A549 treated with Mapracorat at 1 μM for 4 hours (cell line): ENCODE data around the gene COG8. TPM values are rescaled to one million over a fixed set of nuclear protein-coding genes. Genes with fewer than 3 reads are reported as not detected.

Source experiments
- total RNA-seq: library from RNA; stranded (reverse); fragments of 200-300 nt; extraction: Qiagen RNA extraction; gene quantifications from 5 replicates; pipeline ENCODE4 v1.2.3, GENCODE V29; 2022

COG8 gene
- total RNA-seq: 18.7 to 26.1 TPM (median 25.7 TPM) in 5 replicates

GRCh38 chr16:69339289-69340094 lies at the start of gene COG8, which contains the start of gene NIP7:
Gene COG8, minus strand, starts transcription at chr16:69339564. Its CDS starts 12 bp downstream, at chr16:69339552.
Gene NIP7, plus strand, starts transcription at chr16:69339772. Its CDS starts 58 bp downstream, at chr16:69339830.

GRCh38 chr16:69351309-69352027 lies 12.1 kb upstream of the COG8 start, which contains the start of gene TMED6:
Gene TMED6, minus strand, starts transcription at chr16:69351786. Its CDS starts 33 bp downstream, at chr16:69351753.

GRCh38 chr16:69330286-69331109 lies 8.9 kb downstream of the COG8 start, which contains the start of gene PDF:
Gene PDF, minus strand, starts transcription at chr16:69330588. Its CDS starts 18 bp downstream, at chr16:69330570.

GRCh38 chr16:69310653-69311532 lies 28.5 kb downstream of the COG8 start, which contains the start of gene VPS4A:
Gene VPS4A, plus strand, starts transcription at chr16:69311350. Its CDS starts 162 bp downstream, at chr16:69311512.

Other genes starting within 250 kb of the COG8 start
- gene HAS3, start 233.9 kb downstream of the COG8 start, total RNA-seq: 38.4 to 52.3 TPM (median 45.9 TPM) in 5 replicates
- gene CHTF8, start 207.0 kb downstream of the COG8 start, total RNA-seq: 108 to 127 TPM (median 126 TPM) in 5 replicates
- gene UTP4, start 206.9 kb downstream of the COG8 start, total RNA-seq: 80.2 to 88.1 TPM (median 81.7 TPM) in 5 replicates
- gene SNTB2, start 152.4 kb downstream of the COG8 start, total RNA-seq: 6.5 to 9.8 TPM (median 7.4 TPM) in 5 replicates
- gene VPS4A, start 28.2 kb downstream of the COG8 start, total RNA-seq: 30.5 to 32.2 TPM (median 31.7 TPM) in 5 replicates
- 20.4 to 40.7 TPM (median 39.0 TPM) in 5 replicates for gene PDF, start 9.0 kb downstream of the COG8 start, total RNA-seq
- gene NIP7, start 208 bp upstream of the COG8 start, total RNA-seq: 51.1 to 64.9 TPM (median 55.8 TPM) in 5 replicates
- not detected in 5 replicates for gene TMED6, start 12.2 kb upstream of the COG8 start, total RNA-seq
- gene TERF2, start 46.4 kb upstream of the COG8 start, total RNA-seq: 22.4 to 24.9 TPM (median 23.4 TPM) in 5 replicates
- 196 to 229 TPM (median 205 TPM) in 5 replicates for gene CYB5B, start 85.1 kb upstream of the COG8 start, total RNA-seq
- 4.0 to 7.1 TPM (median 5.7 TPM) in 5 replicates for gene NFAT5, start 226.4 kb upstream of the COG8 start, total RNA-seq